H1 (cell line): ENCODE data around the gene KCNMA1. TPM values are rescaled to one million over a fixed set of nuclear protein-coding genes. Genes with fewer than 3 reads are reported as not detected.

ENCODE experiments used
- CTCF ChIA-PET: fragments of 300-600 bp; sonication (Branson Sonifier 250); formaldehyde crosslinking; loops from one replicate; lab custom pipeline; 2021; ENCODE audit not compliant: partially characterized antibody; lab: Charles Lee
- POLR2A ChIA-PET: fragments of 300-600 bp; sonication (Branson Sonifier 250); formaldehyde crosslinking; loops from one replicate; lab custom pipeline; 2021; ENCODE audit warnings: inconsistent platforms; ENCODE audit not compliant: partially characterized antibody; lab: Charles Lee
- DNase-seq, 2 experiments: peaks; one replicate each; pipeline versions ENCODE4 v3.0.0 to v3.0.0-alpha.2; 2010 to 2022; ENCODE audit warnings: low spot score in 2 of 2, low read depth in 1 of 2, mixed read lengths in 1 of 2
- FAIRE-seq: peaks from 2 replicates; lab custom pipeline; 2011; peaks lifted over from hg19 to GRCh38; lab: Jason Lieb, UNC
- H2AFZ ChIP-seq: 2 replicates; pipeline ENCODE4 v1.8.1; 2012; ENCODE audit warnings: low read length, inconsistent platforms
- H2AK5ac ChIP-seq: 2 replicates; pipeline ENCODE4 v1.6.1; 2013; ENCODE audit warnings: low read depth, low read length
- H2BK120ac ChIP-seq: replicated peaks from 2 replicates; pipeline ENCODE3; 2013; ENCODE audit warnings: low read depth, low read length, inconsistent platforms
- H2BK12ac ChIP-seq: 2 replicates; pipeline ENCODE4 v1.6.1; 2013; ENCODE audit warnings: low read depth, low read length
- H2BK15ac ChIP-seq: 2 replicates; pipeline ENCODE4 v1.6.1; 2013; ENCODE audit warnings: low read length
- H2BK20ac ChIP-seq: 2 replicates; pipeline ENCODE4 v1.6.1; 2013; ENCODE audit warnings: low read length
- H2BK5ac ChIP-seq: 2 replicates; pipeline ENCODE4 v1.6.1; 2013; ENCODE audit warnings: low read depth, low read length
- H3K14ac ChIP-seq: 2 replicates; pipeline ENCODE4 v1.6.1; 2013; ENCODE audit warnings: inconsistent platforms; ENCODE audit not compliant: insufficient read length
- H3K18ac ChIP-seq: 2 replicates; pipeline ENCODE4 v1.6.1; 2013; ENCODE audit warnings: low read length; ENCODE audit errors: extremely low read depth
- H3K23ac ChIP-seq: 2 replicates; pipeline ENCODE4 v1.6.1; 2013; ENCODE audit warnings: inconsistent platforms; ENCODE audit not compliant: insufficient read length
- H3K23me2 ChIP-seq: 2 replicates; pipeline ENCODE4 v1.6.1; 2013; ENCODE audit warnings: low read depth, low read length
- H3K27ac ChIP-seq: 2 replicates; pipeline ENCODE4 v1.6.1; 2011; ENCODE audit warnings: low read depth, low read length, inconsistent platforms
- H3K27me3 ChIP-seq, 4 experiments: replicated peaks in 1 of 4; 1 replicate in 1 of 4; 2 replicates in 3 of 4; pipeline versions ENCODE4 v1.6.1 to v1.8.1; 2011 to 2013; ENCODE audit warnings: low read length in 3 of 4, mild to moderate bottlenecking in 3 of 4, inconsistent platforms in 2 of 4, mixed read lengths in 2 of 4, moderate library complexity in 1 of 4; ENCODE audit not compliant: control insufficient read depth in 3 of 4, insufficient read depth in 3 of 4; ENCODE audit errors: extremely low read depth in 1 of 4
- H3K36me3 ChIP-seq, 4 experiments: 2 replicates each; pipeline versions ENCODE4 v1.6.1 to v1.8.1; 2011 to 2013; ENCODE audit warnings: mild to moderate bottlenecking in 4 of 4, low read length in 3 of 4, moderate library complexity in 2 of 4, control low read depth in 1 of 4, inconsistent platforms in 1 of 4; ENCODE audit not compliant: insufficient read depth in 4 of 4, control insufficient read depth in 2 of 4
- H3K4ac ChIP-seq: replicated peaks from 2 replicates; pipeline ENCODE3; 2013; ENCODE audit warnings: low read length, low read depth, mixed read lengths, inconsistent platforms; ENCODE audit not compliant: insufficient read length
- H3K4me1 ChIP-seq, 4 experiments: replicated peaks in 1 of 4; 1 replicate in 1 of 4; 2 replicates in 3 of 4; pipeline versions ENCODE4 v1.6.1 to v1.8.1; 2011 to 2013; ENCODE audit warnings: low read length in 3 of 4, inconsistent platforms in 2 of 4, mixed read lengths in 1 of 4; ENCODE audit not compliant: insufficient read depth in 4 of 4, control insufficient read depth in 3 of 4
- H3K4me2 ChIP-seq, 2 experiments: 2 replicates each; pipeline versions ENCODE4 v1.6.1 to v1.8.1; 2011 to 2013; ENCODE audit warnings: low read depth in 2 of 2, low read length in 2 of 2, control low read depth in 1 of 2, inconsistent platforms in 1 of 2, mild to moderate bottlenecking in 1 of 2; ENCODE audit not compliant: insufficient read depth in 1 of 2
- H3K4me3 ChIP-seq, 4 experiments: fragments of 200-600, 300-600 bp in 1 of 4; sonication (generic), shearing (Covaris generic), sonication (Bioruptor Twin) in 1 of 4; 2 replicates each; pipeline versions ENCODE4 v1.5.1 to v1.8.1; 2011 to 2016; ENCODE audit warnings: low read length in 4 of 4, low read depth in 3 of 4, control low read depth in 2 of 4, inconsistent platforms in 2 of 4, mild to moderate bottlenecking in 2 of 4, mixed read lengths in 1 of 4, moderate library complexity in 1 of 4; ENCODE audit not compliant: insufficient read depth in 2 of 4; ENCODE audit errors: extremely low read depth in 1 of 4
- H3K56ac ChIP-seq: replicated peaks from 2 replicates; pipeline ENCODE3; 2013; ENCODE audit warnings: low read depth, mild to moderate bottlenecking, mixed read lengths, low read length, inconsistent platforms; ENCODE audit not compliant: insufficient read length
- H3K79me1 ChIP-seq: 2 replicates; pipeline ENCODE4 v1.6.1; 2013; ENCODE audit warnings: low read depth, low read length, control low read depth
- H3K79me2 ChIP-seq, 2 experiments: 2 replicates each; pipeline versions ENCODE4 v1.6.1 to v1.8.1; 2012 to 2013; ENCODE audit warnings: low read length in 2 of 2, mild to moderate bottlenecking in 2 of 2, inconsistent platforms in 1 of 2; ENCODE audit not compliant: insufficient read depth in 2 of 2, control insufficient read depth in 1 of 2
- H3K9ac ChIP-seq, 4 experiments: replicated peaks in 1 of 4; 1 replicate in 1 of 4; 2 replicates in 3 of 4; pipeline versions ENCODE4 v1.6.1 to v1.8.1; 2011 to 2013; ENCODE audit warnings: low read depth in 3 of 4, low read length in 3 of 4, control low read depth in 2 of 4, mild to moderate bottlenecking in 2 of 4, moderate library complexity in 2 of 4, inconsistent platforms in 1 of 4; ENCODE audit errors: extremely low read depth in 1 of 4
- H3K9me3 ChIP-seq, 2 experiments: 2 replicates each; pipeline versions ENCODE4 v1.6.1 to v1.8.1; 2012 to 2013; ENCODE audit warnings: mild to moderate bottlenecking in 2 of 2, moderate library complexity in 2 of 2, control low read depth in 1 of 2, inconsistent platforms in 1 of 2, low read depth in 1 of 2, low read length in 1 of 2, mixed read lengths in 1 of 2; ENCODE audit not compliant: insufficient read depth in 2 of 2
- H4K20me1 ChIP-seq, 2 experiments: replicated peaks in 1 of 2; 2 replicates each; pipeline versions ENCODE3 to v1.8.1; 2011 to 2013; ENCODE audit warnings: inconsistent platforms in 2 of 2, low read length in 2 of 2, mild to moderate bottlenecking in 1 of 2; ENCODE audit not compliant: insufficient read depth in 2 of 2, control insufficient read depth in 1 of 2
- H4K5ac ChIP-seq: 2 replicates; pipeline ENCODE4 v1.6.1; 2013; ENCODE audit warnings: low read length, low read depth, mixed read lengths, inconsistent platforms; ENCODE audit not compliant: insufficient read length
- H4K8ac ChIP-seq: 2 replicates; pipeline ENCODE4 v1.8.0; 2013; ENCODE audit warnings: mild to moderate bottlenecking, moderate library complexity, low read length, inconsistent platforms; ENCODE audit not compliant: insufficient read depth; ENCODE audit errors: extremely low read depth
- H4K91ac ChIP-seq: replicated peaks from 2 replicates; pipeline ENCODE3; 2013; ENCODE audit warnings: low read length, mixed read lengths, inconsistent platforms; ENCODE audit not compliant: insufficient read length
- ATF2 ChIP-seq: IDR thresholded peaks from 2 replicates; pipeline ENCODE4 v1.6.1; 2012; ENCODE audit warnings: low read length, inconsistent platforms
- CEBPB ChIP-seq: IDR thresholded peaks from 2 replicates; pipeline ENCODE4 v1.6.1; 2012; ENCODE audit warnings: low read depth, low read length
- POU5F1 ChIP-seq: IDR thresholded peaks from 2 replicates; pipeline ENCODE4 v1.6.1; 2011; ENCODE audit warnings: low read depth, mild to moderate bottlenecking, low read length, moderate library complexity
- SIX5 ChIP-seq: IDR thresholded peaks from 2 replicates; pipeline ENCODE4 v1.6.1; 2011; ENCODE audit warnings: mild to moderate bottlenecking, low read depth, low read length
- TAF7 ChIP-seq: optimal IDR thresholded peaks from 2 replicates; pipeline ENCODE3; 2011; ENCODE audit warnings: low read depth, mild to moderate bottlenecking, inconsistent platforms, low read length, moderate library complexity, borderline replicate concordance
- TBP ChIP-seq: IDR thresholded peaks from 2 replicates; pipeline ENCODE4 v1.6.1; 2011; ENCODE audit warnings: low read depth, low read length, improper control_type of control experiment
- USF2 ChIP-seq: IDR thresholded peaks from 2 replicates; pipeline ENCODE4 v1.6.1; 2011; ENCODE audit warnings: low read length, improper control_type of control experiment
- WGBS, 2 experiments: shearing (Covaris generic) in 1 of 2; methylation state at CpG; one replicate each; pipeline versions ENCODE4 v1.1.6 to v1.1.7; 2013 to 2015; ENCODE audit warnings: low lambda C conversion rate in 2 of 2, mixed read lengths in 2 of 2, inconsistent platforms in 1 of 2, low coverage in 1 of 2, missing lambda C conversion rate in 1 of 2; ENCODE audit not compliant: insufficient replicate concordance in 2 of 2, insufficient coverage in 1 of 2, insufficient read length in 1 of 2; ENCODE audit errors: extremely low coverage in 1 of 2, missing lambda C conversion rate in 1 of 2; 5-methylcytosine and 5-hydroxymethylcytosine counted together
- polyA plus RNA-seq, 7 experiments: library from polyadenylated mRNA; depleted of rRNA in 3 of 7; stranded (reverse) in 5 of 7; unstranded in 2 of 7; fragments of >200 nt in 5 of 7; fragments of 200-250 nt in 2 of 7; gene quantifications; 1 replicate in 5 of 7; 2 replicates in 1 of 7; 4 replicates in 1 of 7; pipeline versions ENCODE4 v1.2.1 to v1.2.3, GENCODE V29; 2011 to 2013; ENCODE audit warnings: missing spikeins in 2 of 7, mixed read lengths in 2 of 7
- total RNA-seq: library from RNA; stranded (reverse); fragmentation: NEBNext Ultra II Directional; extraction: Animal tissue kit (Norgen Biotek cat#: 25700); gene quantifications from 2 replicates; pipeline ENCODE4 v1.2.1, GENCODE V29; 2021

The KCNMA1 gene
- total and polyA plus RNA-seq, 2 of the 8 experiments (the other 6 are each of a cell fraction or from before 2014, with no cell fraction given): 10.2 to 11.1 TPM

DNA sequence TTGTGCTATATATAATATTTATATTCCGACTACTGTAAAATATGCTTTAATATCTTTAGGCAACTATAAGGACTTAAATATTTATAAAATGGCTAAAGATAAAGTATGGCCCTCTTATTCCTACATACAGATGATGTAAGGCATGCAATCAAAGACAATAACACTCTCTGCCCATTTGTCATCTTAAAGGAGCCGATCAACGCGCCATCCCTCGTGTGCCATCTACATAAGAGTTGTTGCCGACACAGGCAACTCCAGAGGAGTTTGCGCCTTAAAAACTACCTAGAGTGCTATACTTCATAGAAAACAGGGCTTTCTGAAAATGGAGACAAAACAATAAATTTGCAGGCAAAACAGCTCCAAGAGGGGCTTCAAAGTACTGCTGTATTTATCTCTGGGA lies 709.0 kb downstream of the KCNMA1 start:
- no peak overlapping the region for H3K4ac ChIP-seq
- H3K23ac ChIP-seq: no peak overlapping the region
- H4K20me1 ChIP-seq: no peaks in the 10 kb centered on the region
- 93% methylated on average over 7 of the region's 7 CpGs; no CpG with 5 or more reads in 1 of the 2 experiments for WGBS, 2 experiments
- no peak for TF ChIP-seq SIX5
- TF ChIP-seq TBP: no peak
- no peak for TF ChIP-seq CEBPB
- no peak for TF ChIP-seq USF2
- no peak for TF ChIP-seq ATF2
- no peak for TF ChIP-seq TAF7
- no peak for TF ChIP-seq POU5F1
- H3K9ac ChIP-seq: no peak overlapping the region
- no peaks in the 10 kb centered on the region for H3K27me3 ChIP-seq
- H4K8ac ChIP-seq: no peak overlapping the region
- no peak overlapping the region for H2BK12ac ChIP-seq
- CTCF ChIA-PET: no interaction called here
- POLR2A ChIA-PET: no interaction called here
- H3K4me2 ChIP-seq: no peak overlapping the region
- H3K56ac ChIP-seq: no peak overlapping the region
- H3K79me2 ChIP-seq: no peaks in the 10 kb centered on the region
- H2AK5ac ChIP-seq: no peak overlapping the region
- peaks cover 0 to 5% (median 1%) of the 10 kb centered on the region in 4 experiments; a peak in 2 of 7 replicates for H3K4me1 ChIP-seq
- no peak overlapping the region for H4K91ac ChIP-seq
- no peak overlapping the region for H3K4me3 ChIP-seq
- no peak overlapping the region for H3K14ac ChIP-seq
- no peak overlapping the region for H2BK120ac ChIP-seq
- H3K9me3 ChIP-seq: no peaks in the 10 kb centered on the region
- no peak overlapping the region for H2BK5ac ChIP-seq
- DNase-seq: no peak
- no peaks in the 10 kb centered on the region; the same call in 1 of the 2 replicates for H3K23me2 ChIP-seq
- no peak overlapping the region for H4K5ac ChIP-seq
- no peak overlapping the region for H2AFZ ChIP-seq
- H3K18ac ChIP-seq: no peak overlapping the region
- H3K36me3 ChIP-seq: no peaks in the 10 kb centered on the region
- H3K79me1 ChIP-seq: no peaks in the 10 kb centered on the region
- H2BK15ac ChIP-seq: no peak overlapping the region
- no peak for FAIRE-seq
- no peak overlapping the region for H2BK20ac ChIP-seq
- H3K27ac ChIP-seq: no peak overlapping the region
